CD14-positive monocyte (primary cell): ENCODE measurements around the gene TCOF1. TPM values are rescaled to one million over a fixed set of nuclear protein-coding genes. Genes with fewer than 3 reads are reported as not detected.
A peak's percentile ranks its signal among the peaks of the same experiment; 100 is the strongest.

Source experiments
- DNase-seq, 3 donors: peaks; one replicate each; pipeline ENCODE4 v3.0.0-alpha.2; 2011 to 2022
- H2AFZ ChIP-seq: 2 replicates; pipeline ENCODE4 v1.6.0; 2012; ENCODE audit warnings: mild to moderate bottlenecking, low read depth, low read length, inconsistent platforms; ENCODE audit not compliant: insufficient read depth, poor library complexity, severe bottlenecking
- H3K27ac ChIP-seq, 2 donors: 1 replicate in 1 of 2; 2 replicates in 1 of 2; pipeline ENCODE4 v1.5.1; 2012 to 2013; ENCODE audit warnings: low read length in 2 of 2, control low read depth in 1 of 2, inconsistent platforms in 1 of 2, low read depth in 1 of 2, mild to moderate bottlenecking in 1 of 2
- H3K27me3 ChIP-seq, 2 donors: one replicate each; pipeline versions ENCODE4 v1.6.0 to v1.6.1; 2011 to 2013; ENCODE audit warnings: low read length in 2 of 2; ENCODE audit not compliant: control insufficient read depth in 2 of 2, insufficient read depth in 2 of 2
- H3K36me3 ChIP-seq, 2 donors: replicated peaks in 1 of 2; 1 replicate in 1 of 2; 2 replicates in 1 of 2; pipeline versions ENCODE4 v1.5.1 to v1.6.1; 2012 to 2013; ENCODE audit warnings: low read length in 2 of 2, control low read depth in 1 of 2, inconsistent platforms in 1 of 2, mild to moderate bottlenecking in 1 of 2; ENCODE audit not compliant: insufficient read depth in 2 of 2, control insufficient read depth in 1 of 2
- H3K4me1 ChIP-seq, 2 donors: 1 replicate in 1 of 2; 2 replicates in 1 of 2; pipeline versions ENCODE4 v1.5.1 to v1.6.1; 2012 to 2013; ENCODE audit warnings: low read length in 2 of 2, control low read depth in 1 of 2, inconsistent platforms in 1 of 2, mild to moderate bottlenecking in 1 of 2, moderate library complexity in 1 of 2; ENCODE audit not compliant: insufficient read depth in 2 of 2, control insufficient read depth in 1 of 2
- H3K4me2 ChIP-seq: replicated peaks from 2 replicates; pipeline ENCODE3; 2012; ENCODE audit warnings: low read length, moderate library complexity, mild to moderate bottlenecking; ENCODE audit not compliant: poor library complexity, severe bottlenecking; ENCODE audit errors: extremely low read depth
- H3K4me3 ChIP-seq, 3 experiments: fragments of 200-600 bp in 1 of 3; sonication (generic) in 1 of 3; replicated peaks in 1 of 3; 1 replicate in 2 of 3; 2 replicates in 1 of 3; pipeline ENCODE4 v1.5.1; 2011 to 2013; ENCODE audit warnings: low read length in 3 of 3, mild to moderate bottlenecking in 3 of 3, control low read depth in 2 of 3, low read depth in 2 of 3, inconsistent platforms in 1 of 3, moderate library complexity in 1 of 3
- H3K79me2 ChIP-seq: 2 replicates; pipeline ENCODE4 v1.6.0; 2012; ENCODE audit warnings: mild to moderate bottlenecking, control low read depth, inconsistent platforms, low read length, moderate library complexity; ENCODE audit not compliant: insufficient read depth
- H3K9ac ChIP-seq: 2 replicates; pipeline ENCODE4 v1.6.0; 2017; ENCODE audit warnings: low read length, mild to moderate bottlenecking; ENCODE audit not compliant: insufficient read depth, poor library complexity, severe bottlenecking
- H3K9me3 ChIP-seq, 2 donors: replicated peaks in 1 of 2; 1 replicate in 1 of 2; 2 replicates in 1 of 2; pipeline versions ENCODE4 v1.5.1 to v1.6.1; 2012 to 2013; ENCODE audit warnings: low read length in 2 of 2, control low read depth in 1 of 2; ENCODE audit not compliant: control insufficient read depth in 1 of 2, insufficient read depth in 1 of 2
- H4K20me1 ChIP-seq: 2 replicates; pipeline ENCODE4 v1.6.0; 2012; ENCODE audit warnings: mild to moderate bottlenecking, low read length, control low read depth, moderate library complexity; ENCODE audit not compliant: insufficient read depth
- H3K27ac Mint-ChIP-seq, 7 donors: one replicate each; pipeline ENCODE4 v1.8.0; 2020; ENCODE audit warnings: mild to moderate bottlenecking in 7 of 7, mixed read lengths in 7 of 7, moderate library complexity in 6 of 7, inconsistent platforms in 2 of 7
- H3K27me3 Mint-ChIP-seq, 3 donors: one replicate each; pipeline ENCODE4 v1.8.0; 2021 to 2022; ENCODE audit warnings: low read depth in 3 of 3, mild to moderate bottlenecking in 3 of 3, mixed read lengths in 3 of 3, moderate library complexity in 3 of 3, inconsistent platforms in 1 of 3
- H3K36me3 Mint-ChIP-seq, 2 donors: one replicate each; pipeline ENCODE4 v1.8.0; 2020; ENCODE audit warnings: mixed read lengths in 2 of 2, inconsistent platforms in 1 of 2, mild to moderate bottlenecking in 1 of 2
- H3K4me1 Mint-ChIP-seq: one replicate; pipeline ENCODE4 v1.8.0; 2020; ENCODE audit warnings: mild to moderate bottlenecking, mixed read lengths
- H3K4me3 Mint-ChIP-seq, 2 donors: one replicate each; pipeline ENCODE4 v1.8.0; 2020; ENCODE audit warnings: mild to moderate bottlenecking in 2 of 2, mixed read lengths in 2 of 2, moderate library complexity in 1 of 2
- H3K9me3 Mint-ChIP-seq, 7 donors: one replicate each; pipeline ENCODE4 v1.8.0; 2020 to 2022; ENCODE audit warnings: mixed read lengths in 7 of 7, mild to moderate bottlenecking in 6 of 7, moderate library complexity in 6 of 7, inconsistent platforms in 2 of 7
- WGBS: methylation state at CpG from one replicate; pipeline ENCODE4 v1.1.5; 2013; ENCODE audit warnings: missing lambda C conversion rate; ENCODE audit not compliant: insufficient coverage; 5-methylcytosine and 5-hydroxymethylcytosine counted together
- intact Hi-C, 2 donors: fragments of 100-400 bp; cut with micrococcal nuclease; formaldehyde crosslinking; loops; one replicate each; pipeline versions ENCODE4 v1.15.0 to v1.15.1; 2023
- polyA minus RNA-seq: library from RNA; depleted of rRNA, polyadenylated mRNA; stranded (reverse); fragments of >200 nt; gene quantifications from 2 replicates; pipeline ENCODE4 v1.2.3, GENCODE V29; 2012
- polyA plus RNA-seq, 3 donors: library from polyadenylated mRNA; depleted of rRNA in 1 of 3; unstranded in 2 of 3; stranded (reverse) in 1 of 3; fragments of 300-500 nt in 2 of 3; fragments of >200 nt in 1 of 3; fragmentation: Illumina TruSeq in 2 of 3; gene quantifications; 1 replicate in 2 of 3; 2 replicates in 1 of 3; pipeline ENCODE4 v1.2.3, GENCODE V29; 2012 to 2021
- total RNA-seq, 12 experiments: library from RNA in 1 of 12; stranded (reverse) in 1 of 12; fragments of 120-200 nt in 1 of 12; gene quantifications; one replicate each; pipeline ENCODE4 v1.2.4 and lab custom pipeline; 2013 to 2026; ENCODE audit warnings: mixed read lengths in 6 of 12, inconsistent platforms in 1 of 12
- TF ChIP-seq, protein P1 (sequence below): fragments of 200-600 bp; IDR thresholded peaks from one replicate; pipeline ENCODE4 v1.8.0; 2022; ENCODE audit warnings: antibody characterized with exemption, mild to moderate bottlenecking

Gene TCOF1
- 13.5 TPM for total RNA-seq (2013)
- polyA plus RNA-seq, result 10 to 100 TPM in 1 of 3 donors, 1 to 10 TPM in 2; 1.4 to 18.0 (median 2.3) TPM
- polyA minus RNA-seq, result 12.5 and 18.7 TPM in 2 replicates
- total RNA-seq (lab: John Stamatoyannopoulos, UW), result 5.4 to 23.8 (median 19.4) reads per million in 11 experiments

DNA sequence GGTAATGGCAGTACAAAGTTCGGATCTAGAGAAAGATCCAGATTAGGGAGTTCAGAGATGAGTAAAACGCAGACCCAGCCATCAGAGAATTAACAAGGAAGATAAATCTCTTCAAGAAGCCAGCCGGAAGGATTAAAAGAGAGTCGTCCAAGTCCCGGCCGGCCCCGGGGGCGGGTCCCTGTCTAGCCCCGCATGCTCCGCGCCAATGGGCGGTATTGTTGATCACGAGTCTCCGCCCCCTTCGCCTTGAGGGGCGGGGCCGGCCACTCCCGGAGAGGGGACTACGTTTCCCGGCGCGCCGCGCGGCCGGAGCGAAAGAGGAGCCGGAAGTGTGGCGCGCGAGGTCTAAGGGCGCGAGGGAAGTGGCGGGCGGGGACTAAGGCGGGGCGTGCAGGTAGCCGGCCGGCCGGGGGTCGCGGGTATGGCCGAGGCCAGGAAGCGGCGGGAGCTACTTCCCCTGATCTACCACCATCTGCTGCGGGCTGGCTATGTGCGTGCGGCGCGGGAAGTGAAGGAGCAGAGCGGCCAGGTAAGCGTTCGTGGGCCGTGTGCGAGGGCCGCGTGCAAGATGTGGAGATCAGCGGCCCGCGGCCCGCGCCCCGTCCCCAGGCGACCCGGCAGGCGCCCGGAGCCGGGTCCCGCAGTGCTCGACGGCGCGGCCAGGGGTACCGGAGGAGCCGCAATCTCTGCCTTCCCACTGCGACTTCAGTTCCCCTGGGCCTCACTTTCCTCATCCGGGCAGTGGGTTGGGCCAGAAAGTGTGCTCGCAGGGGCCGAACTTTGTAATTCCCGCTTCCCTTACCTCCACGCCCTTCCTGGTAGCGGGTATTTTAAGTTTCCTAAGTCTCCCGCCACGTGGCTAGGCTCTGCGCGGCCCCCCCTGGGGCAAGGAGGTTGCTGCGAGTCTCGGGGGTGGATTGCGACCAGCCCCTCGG, at the start of gene TCOF1:
TCOF1 (plus strand) TSS at position 372 of the 935 bp plus-strand sequence; CDS start at position 422, 50 bp downstream.
- Mint-ChIP-seq H3K4me3 (peak within 1 kb of the TSS; percentile 78 to 88), H3K27ac (peak within 1 kb of the TSS; percentile 61 to 87 (median 75)), H3K4me1 (peaks cover 36% of the 10 kb centered on the region), H3K36me3 (peaks cover 24 to 29% of the 10 kb centered on the region in 2 donors), H3K9me3 (no peaks in the 10 kb centered on the region), H3K27me3 (peaks cover 0 to 6% (median 3%) of the 10 kb centered on the region in 3 donors)
- peak within 1 kb of the TSS; percentile 81 for H3K4me2 ChIP-seq
- peak within 1 kb of the TSS; percentile 85 for H3K9ac ChIP-seq
- H3K36me3 ChIP-seq, result peaks cover 17 to 28% of the 10 kb centered on the region in 2 donors
- H4K20me1 ChIP-seq, result peaks cover 10% of the 10 kb centered on the region
- peak within 1 kb of the TSS; percentile 55 to 85 (median 77) for H3K4me3 ChIP-seq
- peak within 1 kb of the TSS; percentile 33 to 70 for H3K27ac ChIP-seq
- H3K27me3 ChIP-seq, result no peaks in the 10 kb centered on the region
- TF ChIP-seq, protein P1, sequence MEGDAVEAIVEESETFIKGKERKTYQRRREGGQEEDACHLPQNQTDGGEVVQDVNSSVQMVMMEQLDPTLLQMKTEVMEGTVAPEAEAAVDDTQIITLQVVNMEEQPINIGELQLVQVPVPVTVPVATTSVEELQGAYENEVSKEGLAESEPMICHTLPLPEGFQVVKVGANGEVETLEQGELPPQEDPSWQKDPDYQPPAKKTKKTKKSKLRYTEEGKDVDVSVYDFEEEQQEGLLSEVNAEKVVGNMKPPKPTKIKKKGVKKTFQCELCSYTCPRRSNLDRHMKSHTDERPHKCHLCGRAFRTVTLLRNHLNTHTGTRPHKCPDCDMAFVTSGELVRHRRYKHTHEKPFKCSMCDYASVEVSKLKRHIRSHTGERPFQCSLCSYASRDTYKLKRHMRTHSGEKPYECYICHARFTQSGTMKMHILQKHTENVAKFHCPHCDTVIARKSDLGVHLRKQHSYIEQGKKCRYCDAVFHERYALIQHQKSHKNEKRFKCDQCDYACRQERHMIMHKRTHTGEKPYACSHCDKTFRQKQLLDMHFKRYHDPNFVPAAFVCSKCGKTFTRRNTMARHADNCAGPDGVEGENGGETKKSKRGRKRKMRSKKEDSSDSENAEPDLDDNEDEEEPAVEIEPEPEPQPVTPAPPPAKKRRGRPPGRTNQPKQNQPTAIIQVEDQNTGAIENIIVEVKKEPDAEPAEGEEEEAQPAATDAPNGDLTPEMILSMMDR, result no peak
- peak; percentile 90 to 95 (median 94) for DNase-seq
- H3K9me3 ChIP-seq, result no peaks in the 10 kb centered on the region
- H2AFZ ChIP-seq, result peak within 1 kb of the TSS; percentile 84
- intact Hi-C loops, result no loop called here
- WGBS, result under 1% methylated on average over 83 of the region's 90 CpGs
- H3K79me2 ChIP-seq, result peaks cover 30% of the 10 kb centered on the region
- H3K4me1 ChIP-seq, result peaks cover 25 to 28% of the 10 kb centered on the region in 2 donors

GRCh38 chr5:150309101-150309885, 48.2 kb upstream of the TCOF1 start:
- TF ChIP-seq, protein P1, result no peak
- H3K4me1 Mint-ChIP-seq, result peaks cover 2% of the 10 kb centered on the region

More at GRCh38 chr5:150309101-150309885, 48.2 kb upstream of the TCOF1 start:
- Histone ChIP-seq H3K4me2 (no peak overlapping the region), H3K9me3 (no peaks in the 10 kb centered on the region), H4K20me1 (no peaks in the 10 kb centered on the region), H2AFZ (no peak overlapping the region), H3K79me2 (no peaks in the 10 kb centered on the region), H3K9ac (no peak overlapping the region), H3K27me3 (peaks cover 0 to 2% of the 10 kb centered on the region in 2 donors), H3K36me3 (no peaks in the 10 kb centered on the region), H3K27ac (no peak overlapping the region), H3K4me3 (no peak overlapping the region), H3K4me1 (no peaks in the 10 kb centered on the region)
- Mint-ChIP-seq H3K27ac (no peak overlapping the region), H3K4me3 (no peak overlapping the region), H3K36me3 (no peaks in the 10 kb centered on the region), H3K9me3 (no peaks in the 10 kb centered on the region), H3K27me3 (peaks cover 8 to 9% (median 9%) of the 10 kb centered on the region in 3 donors)
- 89% methylated on average over 6 of the region's 7 CpGs for WGBS
- intact Hi-C loops, result no loop called here
- no peak for DNase-seq
